NCI-H2081 (cell line): ENCODE measurements around the gene EFNB2.
A peak's percentile ranks its signal among the peaks of the same experiment; 100 is the strongest.

Experiments
- DNase-seq, 2 experiments: peaks; one replicate each; lab custom pipeline; 2025; lab: John Stamatoyannopoulos, UW

EFNB2 gene, protein sequence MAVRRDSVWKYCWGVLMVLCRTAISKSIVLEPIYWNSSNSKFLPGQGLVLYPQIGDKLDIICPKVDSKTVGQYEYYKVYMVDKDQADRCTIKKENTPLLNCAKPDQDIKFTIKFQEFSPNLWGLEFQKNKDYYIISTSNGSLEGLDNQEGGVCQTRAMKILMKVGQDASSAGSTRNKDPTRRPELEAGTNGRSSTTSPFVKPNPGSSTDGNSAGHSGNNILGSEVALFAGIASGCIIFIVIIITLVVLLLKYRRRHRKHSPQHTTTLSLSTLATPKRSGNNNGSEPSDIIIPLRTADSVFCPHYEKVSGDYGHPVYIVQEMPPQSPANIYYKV

DNA sequence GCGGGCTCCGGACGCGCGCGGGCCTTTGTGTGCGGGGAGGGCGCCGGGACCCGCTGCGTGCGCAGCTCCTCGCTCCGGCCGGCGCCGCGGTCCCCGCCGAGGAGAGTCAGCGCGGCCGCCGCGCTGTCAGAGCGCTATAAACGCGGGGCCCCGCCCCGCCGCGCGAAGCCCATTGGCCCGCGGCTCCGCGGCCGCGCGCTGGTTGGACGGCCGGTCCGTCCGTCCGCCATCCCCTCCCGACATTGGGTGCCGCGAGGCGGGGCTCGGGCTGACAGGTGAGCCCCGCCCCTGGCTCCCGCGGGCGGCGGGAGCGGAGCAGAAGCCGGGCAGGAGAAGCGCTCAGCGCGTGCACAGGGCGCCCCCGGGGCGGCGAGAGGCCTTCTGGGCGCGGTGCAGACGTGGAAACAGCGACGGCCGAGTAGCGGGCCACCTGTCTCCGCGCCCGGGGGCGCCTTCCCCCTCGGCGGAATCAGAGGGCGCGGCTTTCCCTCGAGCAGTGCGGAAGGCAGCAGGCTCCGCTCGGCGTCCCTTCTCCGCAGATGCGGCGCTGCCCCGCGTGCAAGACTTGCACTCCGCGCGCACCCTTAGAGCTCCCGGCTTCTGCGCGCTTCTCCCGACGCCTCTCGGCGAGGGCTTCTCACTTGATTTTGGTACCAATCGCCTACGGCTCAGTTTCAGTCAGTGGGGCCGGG is at the start of gene EFNB2:
TSS of gene EFNB2 (minus strand) at position 111 of the 692 bp plus-strand sequence. CDS start 698 bp downstream, outside the sequence.
- DNase-seq: peak; percentile 92 to 96

DNA sequence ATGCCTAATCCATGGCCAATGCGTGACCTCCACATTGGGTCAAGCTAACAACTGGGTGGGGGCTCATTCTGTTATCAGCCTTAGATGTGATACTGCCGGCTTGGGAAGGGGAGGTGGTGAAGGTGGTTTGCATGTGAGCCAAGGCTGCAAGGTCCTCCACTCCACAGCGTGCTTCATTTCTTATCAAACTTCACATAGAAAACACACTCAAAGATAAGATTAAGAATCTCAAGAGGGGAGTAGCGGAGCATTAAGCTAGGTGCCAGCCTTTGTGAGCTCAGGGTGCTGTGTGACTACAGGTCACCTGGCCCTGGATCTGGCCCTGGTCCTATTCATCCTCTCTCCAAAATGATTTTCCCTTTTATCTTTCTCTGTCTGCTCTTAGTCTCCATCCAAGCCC is 45.8 kb upstream of the EFNB2 start:
- DNase-seq: no peak

DNA sequence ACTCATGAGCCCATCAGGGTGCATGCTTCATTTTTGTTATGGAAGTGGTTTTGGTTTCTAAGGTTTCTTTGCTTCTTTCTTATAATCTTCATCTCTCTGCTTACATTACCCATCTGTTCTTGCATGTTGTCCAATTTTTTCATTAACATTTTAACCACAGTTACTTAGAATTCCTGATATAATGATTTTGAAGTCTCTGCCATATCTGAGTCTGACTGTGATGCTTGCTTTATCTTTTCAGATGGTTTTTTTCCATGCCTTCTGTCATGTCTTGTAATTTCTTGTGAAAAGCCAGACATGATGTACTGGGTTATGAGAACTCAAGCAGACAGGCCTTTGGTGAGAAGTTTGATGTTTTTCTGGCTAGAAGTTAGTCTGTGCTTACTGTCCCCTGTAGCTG is 40.4 kb upstream of the EFNB2 start:
- DNase-seq: no peak

DNA sequence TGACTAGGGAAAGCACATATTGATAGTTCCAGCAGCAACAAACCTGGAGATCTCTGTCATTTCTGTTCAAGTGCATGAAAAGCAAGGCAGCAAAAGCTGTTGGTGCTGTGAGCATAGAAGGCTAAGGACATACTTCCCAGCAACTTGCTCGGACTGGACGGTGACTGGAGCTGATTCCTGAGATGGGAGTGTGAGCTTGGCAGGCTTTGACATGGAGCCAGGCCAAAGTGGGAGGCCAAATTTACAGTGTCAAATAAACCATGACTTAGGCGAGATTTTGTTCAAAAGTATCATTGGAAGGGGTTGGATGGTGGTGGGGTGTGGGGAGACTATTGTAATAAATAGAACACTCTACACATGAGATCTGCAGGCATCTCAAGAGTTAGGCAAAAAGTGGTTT is 38.4 kb upstream of the EFNB2 start:
- no peak for DNase-seq

DNA sequence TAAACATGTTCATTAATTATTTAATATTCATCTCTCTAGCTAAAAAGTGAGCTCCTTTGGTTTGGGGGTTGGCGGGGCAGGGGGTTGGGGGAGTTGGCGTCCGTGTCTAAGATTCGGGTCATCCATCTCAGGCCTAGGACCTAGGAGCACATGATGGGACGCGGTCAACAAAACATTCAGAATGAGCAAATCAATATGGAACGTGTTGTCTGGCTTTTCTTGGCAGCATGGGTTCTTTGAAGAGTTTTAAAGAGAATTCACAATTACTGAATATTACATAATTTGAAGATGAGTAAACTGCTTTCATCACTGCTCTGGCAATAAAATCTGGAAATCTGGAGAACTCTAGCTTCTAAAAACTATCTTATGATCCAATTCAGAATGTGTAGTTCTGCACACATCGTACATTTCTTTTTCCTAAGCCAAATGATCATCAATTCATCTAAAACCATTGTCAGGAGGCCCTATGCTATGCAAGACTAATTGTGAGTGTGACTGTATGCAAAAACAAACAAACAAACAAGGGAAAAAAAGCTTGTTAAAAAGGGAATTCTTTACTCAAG is 37.9 kb upstream of the EFNB2 start:
- DNase-seq: no peak

DNA sequence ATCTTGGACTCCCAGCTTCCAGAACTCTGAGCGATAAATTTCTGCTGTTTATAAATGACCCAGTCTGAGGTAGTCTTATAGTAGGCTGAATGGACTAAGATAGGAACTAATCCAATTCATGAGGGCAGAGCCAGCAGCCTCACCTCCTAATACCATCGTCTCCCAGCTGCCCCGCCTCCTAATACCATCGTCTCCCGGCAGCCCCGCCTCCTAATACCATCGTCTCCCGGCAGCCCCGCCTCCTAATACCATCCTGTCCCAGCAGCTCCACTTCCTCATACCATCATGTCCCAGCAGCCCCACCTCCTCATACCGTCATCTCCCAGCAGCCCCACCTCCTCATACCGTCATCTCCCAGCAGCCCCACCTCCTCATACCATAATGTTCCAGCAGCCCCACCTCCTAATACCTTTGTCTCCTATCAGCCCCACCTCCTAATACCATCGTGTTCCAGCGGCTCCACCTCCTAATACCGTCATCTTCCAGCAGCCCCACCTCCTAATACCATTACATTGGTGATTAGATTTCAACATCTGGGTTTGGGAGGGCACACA is 34.9 kb upstream of the EFNB2 start:
- no peak for DNase-seq

DNA sequence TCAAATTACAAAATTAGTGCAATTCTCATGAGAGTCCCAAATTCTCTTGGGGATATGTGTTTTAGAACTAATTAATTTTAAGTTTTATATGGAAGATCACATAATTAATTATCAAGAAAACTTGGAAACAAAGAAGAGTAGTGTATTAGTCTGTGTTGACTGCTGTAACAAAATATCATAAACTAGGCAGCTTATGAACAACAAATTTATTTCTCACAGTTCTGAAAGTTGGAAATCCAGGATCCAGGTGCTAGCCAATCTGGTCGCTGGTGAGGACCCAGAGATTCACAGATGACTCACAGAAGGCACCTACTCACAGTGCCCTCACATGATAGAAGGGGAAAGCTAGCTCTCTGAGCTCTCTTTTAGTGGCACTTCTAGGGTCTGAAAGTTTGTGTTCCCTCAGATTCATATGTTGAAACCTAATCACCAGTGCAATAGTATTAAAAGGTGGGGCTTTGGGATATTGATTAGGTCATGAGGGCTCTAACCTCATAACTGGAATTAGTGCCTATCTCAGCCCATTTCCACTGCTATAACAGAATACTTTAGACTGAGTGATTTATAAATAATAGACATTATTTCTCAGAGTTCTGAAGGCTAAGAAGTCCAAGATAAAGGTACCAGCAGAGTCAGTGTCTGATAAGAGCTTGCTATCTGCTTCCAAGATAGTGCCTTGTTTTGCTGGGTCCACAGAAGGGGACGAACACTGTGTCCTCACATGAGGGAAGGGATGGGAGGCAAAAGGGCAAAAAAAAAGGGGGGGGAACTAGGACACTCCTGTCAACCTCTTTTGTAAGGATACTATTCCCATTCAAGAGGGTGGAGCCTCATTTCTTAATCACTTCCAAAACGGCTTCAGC is 34.0 kb upstream of the EFNB2 start:
- no peak for DNase-seq

DNA sequence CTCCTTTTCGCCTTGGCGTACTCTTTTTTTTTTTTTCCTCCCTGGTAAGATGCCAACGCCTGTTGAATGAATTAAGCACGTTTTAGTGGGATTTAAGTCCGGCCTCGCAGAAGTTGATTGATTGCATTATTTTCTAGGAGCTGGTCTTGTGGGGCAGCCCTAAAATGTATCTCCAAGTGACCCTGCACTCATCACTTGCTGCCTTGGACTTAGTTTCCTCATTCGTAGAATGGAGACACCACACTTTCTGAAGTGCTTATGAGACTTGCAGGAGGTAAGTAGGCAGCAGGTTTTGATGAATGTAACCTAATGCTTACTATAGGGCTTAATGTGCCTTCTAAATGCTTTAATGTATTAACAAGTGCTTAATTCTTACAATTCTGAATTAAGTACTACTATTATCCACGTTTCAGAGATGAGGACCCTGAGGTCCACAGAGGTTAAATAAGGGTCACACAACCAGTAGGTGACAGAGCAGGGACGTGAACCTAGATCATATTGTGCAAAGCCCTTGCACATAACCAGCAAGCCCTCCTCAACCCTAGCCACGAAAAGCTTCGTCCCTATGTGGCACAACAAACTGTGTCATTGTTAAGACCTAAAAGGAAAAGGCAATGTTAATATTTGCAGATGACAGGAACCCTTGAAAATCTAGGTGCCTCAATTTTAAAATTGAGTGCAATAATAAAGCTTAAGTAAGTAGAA is 33.0 kb upstream of the EFNB2 start:
- peak in 1 of 2 experiments; percentile 18 for DNase-seq

DNA sequence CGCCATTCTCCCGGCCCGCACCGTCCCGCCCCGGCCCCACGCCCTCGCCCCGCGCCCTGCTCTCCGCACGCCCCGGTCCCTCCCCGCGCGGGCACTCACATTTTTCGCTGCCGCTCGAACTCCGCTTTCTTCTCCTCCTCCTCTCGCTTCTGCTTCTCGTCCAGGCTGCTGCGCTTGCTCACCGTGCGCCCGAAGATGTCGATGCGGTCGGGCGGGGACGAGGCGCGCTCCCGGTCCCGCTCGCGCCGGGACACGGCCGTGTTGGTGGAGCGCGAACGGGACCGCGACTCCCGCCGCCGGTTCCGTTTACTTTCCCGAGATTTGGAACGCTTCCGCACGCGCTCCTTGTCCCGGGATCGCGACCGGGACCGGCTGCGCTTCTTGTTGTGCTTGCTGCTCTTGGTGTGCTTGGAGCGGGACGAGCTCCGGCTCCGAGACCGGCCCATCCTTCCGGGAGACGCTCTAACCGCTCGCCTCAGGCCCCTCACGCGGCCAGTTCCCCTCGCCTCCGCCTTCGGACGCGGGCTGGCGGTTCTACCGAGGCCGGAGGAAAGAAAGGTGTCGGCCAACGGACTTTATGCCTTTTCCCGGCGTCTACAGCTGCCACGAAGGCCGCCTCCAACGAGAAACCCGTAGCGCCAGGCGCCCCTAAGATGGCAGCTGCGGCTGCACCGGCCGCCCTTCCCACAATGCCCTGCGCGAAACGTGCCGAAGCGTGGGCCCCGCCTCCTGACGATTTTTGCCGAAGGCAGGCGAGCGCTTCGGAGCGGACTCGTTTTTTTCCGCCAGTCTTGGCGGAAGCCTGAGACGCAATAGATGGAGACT is 32.2 kb upstream of the EFNB2 start, which contains the start of gene ARGLU1:
TSS of gene ARGLU1 (minus strand) at position 664 of the 825 bp plus-strand sequence. CDS start at position 446, 218 bp downstream.
- DNase-seq: peak; percentile 89 to 92

DNA sequence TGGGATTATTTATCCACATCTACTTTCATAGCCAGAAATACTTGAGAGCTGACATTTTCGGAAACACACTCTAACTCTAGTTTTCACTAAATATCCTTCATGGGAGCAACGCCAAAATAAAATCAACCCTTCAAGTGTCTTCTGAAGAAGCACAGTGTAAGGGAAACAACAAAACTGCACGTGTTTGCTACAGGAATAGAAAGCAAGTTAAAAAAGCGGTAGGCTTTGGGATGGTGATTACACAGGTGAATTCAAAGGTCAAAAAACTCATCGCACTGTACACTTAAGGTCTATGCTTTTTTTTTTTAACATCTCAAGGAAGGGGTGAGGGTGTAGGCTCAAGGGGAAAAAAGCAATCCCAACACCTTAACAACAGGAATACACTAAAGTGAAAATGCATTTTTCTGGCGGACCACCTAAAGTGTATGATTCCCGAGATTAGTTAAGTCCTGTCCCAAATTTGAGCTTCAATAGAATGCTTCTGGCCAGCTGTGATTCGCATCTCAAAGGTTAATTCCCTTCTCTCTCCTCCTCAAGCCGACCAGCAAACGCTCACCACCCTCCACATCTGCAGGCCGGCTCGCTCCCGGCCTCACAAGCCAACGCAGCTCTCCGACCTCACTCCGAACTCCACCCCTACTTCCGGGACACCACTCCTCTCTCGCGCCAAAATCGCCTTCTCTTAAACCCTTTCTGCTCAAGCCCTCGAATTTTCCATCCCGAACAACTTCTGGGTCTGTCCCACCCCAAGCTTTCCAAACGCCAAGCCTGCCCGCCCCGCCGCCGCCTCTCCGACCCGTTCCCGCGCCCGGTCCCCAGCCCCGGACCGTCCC is 31.4 kb upstream of the EFNB2 start:
- DNase-seq: peak; percentile 27 to 61

DNA sequence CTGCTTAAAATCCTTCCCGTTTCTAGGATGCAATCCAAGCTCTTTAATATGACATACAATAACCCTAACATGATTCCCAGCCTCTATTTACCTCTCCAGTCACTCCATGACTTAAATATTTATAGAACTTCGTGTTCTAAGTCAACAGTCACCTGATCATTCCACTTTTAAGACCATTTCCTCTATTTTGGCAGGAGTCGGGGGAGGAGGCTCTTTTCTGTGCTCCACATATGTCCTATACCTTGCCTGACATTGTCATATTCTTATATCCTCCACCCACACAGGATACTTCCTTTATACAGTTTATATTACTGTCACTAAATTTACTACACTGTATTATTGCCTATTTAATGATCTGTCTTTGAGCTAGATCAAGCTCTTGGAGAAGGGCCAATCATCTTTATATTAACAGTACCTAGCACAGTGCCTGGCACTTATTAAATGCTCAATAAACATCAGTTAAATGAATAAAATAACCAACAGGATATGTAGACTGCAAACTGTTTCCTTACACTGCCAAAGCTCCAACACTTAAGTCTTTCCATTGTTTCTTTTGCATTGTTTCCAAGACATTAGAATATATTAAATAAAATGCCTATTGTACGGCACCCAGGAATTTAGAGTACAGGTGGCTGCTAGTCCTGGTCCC is 29.8 kb upstream of the EFNB2 start:
- no peak for DNase-seq

DNA sequence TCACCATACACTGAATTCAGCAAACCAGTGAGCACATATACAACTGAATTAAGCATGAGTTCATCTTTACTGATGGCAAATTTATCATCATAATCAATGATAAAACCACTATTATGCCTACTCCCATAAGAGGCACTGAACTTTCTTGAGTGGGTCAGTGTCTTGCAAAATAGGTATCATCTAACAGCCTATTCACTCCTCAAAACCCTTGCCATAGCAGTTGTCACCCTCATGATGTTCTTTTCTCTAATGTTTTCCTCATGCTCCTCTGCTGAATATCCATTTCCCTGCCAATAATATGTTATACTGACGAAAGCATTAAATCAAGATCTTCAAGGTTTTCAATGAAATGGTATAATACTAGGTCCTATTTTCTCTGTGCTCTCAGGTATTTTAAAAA is 26.8 kb upstream of the EFNB2 start:
- DNase-seq: no peak

DNA sequence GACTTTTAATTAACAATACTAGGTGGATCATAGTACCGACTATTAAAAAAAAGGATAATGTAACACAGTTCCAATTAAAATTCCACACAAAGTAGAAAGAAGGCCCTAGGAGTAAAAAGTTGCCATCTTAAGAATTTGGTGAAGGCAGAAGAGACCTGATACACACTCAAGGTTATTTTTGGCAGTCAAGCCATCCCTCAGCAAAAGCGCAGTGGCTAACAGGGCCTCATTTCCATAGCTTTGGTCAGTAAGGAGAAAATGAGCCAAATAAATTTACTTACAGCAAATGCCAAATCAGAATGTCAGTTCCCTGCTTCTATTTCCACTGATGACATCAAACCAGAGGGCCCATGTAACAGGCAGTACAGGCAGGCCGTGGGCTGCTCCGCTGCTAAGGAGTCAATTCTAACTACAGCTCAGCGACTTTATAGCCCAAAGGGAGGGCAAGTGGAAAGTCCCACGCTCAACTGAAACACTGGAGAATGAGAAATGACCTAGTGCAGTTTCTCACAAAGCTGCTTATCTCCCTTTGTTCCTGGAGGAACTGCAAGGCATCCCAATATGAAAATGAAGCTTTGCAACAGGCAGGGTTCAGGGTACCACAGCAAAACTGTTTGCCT is 26.2 kb upstream of the EFNB2 start:
- DNase-seq: no peak

DNA sequence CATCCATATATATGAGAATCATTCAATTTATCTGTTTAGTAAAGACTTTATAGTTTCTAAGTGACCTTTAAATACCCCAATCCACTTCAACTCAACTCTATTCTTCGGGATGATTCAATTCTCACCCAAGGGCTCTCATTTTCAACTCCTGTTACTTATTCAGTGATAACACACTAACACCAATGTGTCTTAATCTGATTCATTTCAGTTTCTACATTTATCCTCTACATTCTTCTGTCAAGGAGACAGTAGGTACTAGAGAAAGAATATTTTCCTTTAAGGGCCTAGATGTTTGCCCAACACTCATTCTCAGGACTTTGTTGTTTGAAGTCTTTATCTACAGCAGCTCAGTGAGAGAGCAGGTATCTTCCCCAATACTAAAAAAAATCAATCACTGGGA is 25.4 kb upstream of the EFNB2 start:
- DNase-seq: no peak

DNA sequence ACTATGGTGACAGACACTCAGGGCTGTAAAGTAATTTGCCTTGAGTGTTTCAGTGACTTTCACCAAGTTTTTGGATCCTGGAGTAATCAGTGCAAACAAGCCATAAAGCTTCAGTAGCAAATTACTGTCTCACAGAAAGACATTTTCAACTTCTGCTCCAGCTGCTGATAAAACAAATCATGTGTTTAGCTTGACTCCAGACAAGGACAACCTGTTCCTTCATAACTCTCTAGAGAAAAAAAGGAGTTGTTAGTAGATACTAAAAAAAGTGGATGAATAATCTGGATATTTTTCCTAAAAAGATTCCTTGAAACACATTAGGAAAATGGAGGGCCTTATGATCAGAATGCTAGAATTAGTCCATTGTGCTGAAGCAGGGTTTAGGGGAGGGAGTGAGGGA is 23.1 kb upstream of the EFNB2 start:
- no peak for DNase-seq

DNA sequence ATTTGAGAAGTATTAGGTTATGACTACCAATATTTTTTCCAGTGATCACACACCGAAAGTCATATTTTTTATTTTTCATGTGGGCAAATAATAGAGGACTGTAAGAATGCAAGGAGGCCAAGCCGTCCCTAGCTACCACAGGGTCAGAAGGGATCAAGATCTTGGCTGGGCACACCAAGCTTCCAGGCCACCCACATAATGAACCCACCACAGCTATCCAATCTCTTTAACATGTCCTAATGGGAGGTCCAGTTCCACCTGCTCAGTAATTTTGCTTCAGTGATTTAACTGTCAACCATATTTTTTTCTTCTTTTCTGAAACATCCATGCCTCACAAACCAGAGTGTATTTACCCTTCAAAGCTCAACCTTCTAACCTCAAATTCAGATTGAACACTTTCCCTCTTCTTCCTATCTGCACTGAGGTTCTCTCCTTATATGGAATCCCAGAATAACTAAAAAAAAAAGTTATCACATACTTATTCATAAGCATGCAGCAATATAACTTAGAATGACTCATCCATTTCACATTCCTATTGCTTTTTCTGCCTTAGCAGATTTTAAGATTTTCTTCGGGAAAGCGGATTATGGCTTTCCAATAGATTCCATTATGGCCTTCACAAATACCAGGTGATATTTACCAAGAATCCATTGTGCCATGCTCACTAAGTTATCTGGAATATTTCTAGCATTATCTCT is 20.3 kb upstream of the EFNB2 start:
- DNase-seq: no peak

DNA sequence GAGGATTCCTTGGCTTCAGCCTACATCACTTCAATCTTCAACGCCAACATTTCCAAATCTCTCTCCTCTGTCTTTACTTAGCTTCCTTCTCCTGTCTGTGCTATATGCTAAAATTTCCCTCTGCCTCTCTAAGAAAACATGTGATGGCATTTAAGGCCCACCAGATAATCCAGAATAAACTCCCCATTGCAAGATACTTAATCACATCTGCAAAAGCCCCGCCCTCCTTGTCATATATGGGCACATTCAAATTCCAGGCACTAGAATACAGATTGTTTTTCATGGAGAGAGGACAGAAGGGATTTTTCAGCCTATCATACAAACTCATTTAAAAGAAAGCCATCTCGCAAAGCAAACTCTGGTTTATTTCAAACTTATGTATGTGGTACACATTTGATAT is 16.3 kb upstream of the EFNB2 start:
- DNase-seq: no peak

DNA sequence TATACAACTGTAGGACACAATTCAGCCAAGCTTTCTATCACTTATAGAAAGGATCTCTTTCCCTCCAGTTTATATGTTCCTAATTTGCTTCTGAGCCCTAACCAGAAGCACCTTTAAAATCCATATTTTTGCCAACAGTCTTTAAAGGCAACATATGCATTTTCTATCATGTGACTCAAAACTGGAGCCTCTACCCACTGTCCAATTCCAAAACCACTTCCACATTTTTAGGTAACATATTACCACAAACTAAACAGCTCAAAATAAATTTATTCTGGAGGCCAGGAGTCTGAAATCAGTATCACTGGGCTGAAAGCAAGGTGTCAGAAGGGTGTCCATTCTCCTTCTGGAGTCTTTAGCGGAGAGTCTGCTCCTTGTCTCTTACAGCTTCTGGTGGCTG is 15.9 kb upstream of the EFNB2 start:
- no peak for DNase-seq
